Pancreas (tissue), 10 donors: Measurements from ENCODE around the gene VASN. TPM values are rescaled to one million over a fixed set of nuclear protein-coding genes. Genes with fewer than 3 reads are reported as not detected.

Experiments
- ATAC-seq, 4 donors: fragments of 200-7000 bp; cut with Tn5 transposase; one replicate each; pipeline versions ENCODE4 v1.8.0 to v1.9.1; 2020; ENCODE audit warnings: mild to moderate bottlenecking in 4 of 4, moderate library complexity in 4 of 4
- DNase-seq, 6 donors: peaks; one replicate each; pipeline ENCODE4 v3.0.0-alpha.2; 2020
- FAIRE-seq: peaks from 2 replicates; lab custom pipeline; 2012; peaks lifted over from hg19 to GRCh38; lab: Jason Lieb, UNC
- H3K27ac ChIP-seq, 4 donors: fragments of 200-600 bp; sonication (generic); 1 replicate in 3 of 4; 2 replicates in 1 of 4; pipeline versions ENCODE4 v1.5.0 to v1.8.0; 2020
- H3K27me3 ChIP-seq, 4 donors: fragments of 200-600 bp; one replicate each; pipeline ENCODE4 v1.8.0; 2021
- H3K36me3 ChIP-seq, 3 donors: fragments of 200-600 bp; sonication (generic) in 1 of 3; one replicate each; pipeline versions ENCODE4 v1.5.0 to v1.8.0; 2020 to 2021
- H3K4me1 ChIP-seq, 3 donors: fragments of 200-600 bp; one replicate each; pipeline ENCODE4 v1.8.0; 2021
- H3K4me3 ChIP-seq, 4 donors: fragments of 200-600 bp; sonication (generic) in 2 of 4; one replicate each; pipeline versions ENCODE4 v1.5.0 to v1.8.0; 2020 to 2021
- H3K9me3 ChIP-seq, 4 donors: fragments of 200-600 bp; one replicate each; pipeline ENCODE4 v1.8.0; 2021
- CTCF ChIP-seq, 4 donors: fragments of 200-600 bp; sonication (generic) in 3 of 4; IDR thresholded peaks; one replicate each; pipeline versions ENCODE4 v1.5.0 to v1.8.0; 2021; ENCODE audit warnings: antibody characterized with exemption in 4 of 4
- WGBS, 2 donors: extraction: QIAGEN DNeasy Blood & Tissue Kit; methylation state at CpG; one replicate each; pipeline ENCODE4 v1.1.7; 2013; 5-methylcytosine and 5-hydroxymethylcytosine counted together
- intact Hi-C, 3 donors: fragments of 100-400 bp; cut with DNase I; formaldehyde crosslinking; loops; one replicate each; pipeline versions ENCODE4 v1.11.1 to v1.14.2; 2022
- polyA plus RNA-seq, 2 donors: library from polyadenylated mRNA; stranded (reverse); fragments of 200-250 nt; gene quantifications; one replicate each; pipeline ENCODE4 v1.2.3, GENCODE V29; 2013
- total RNA-seq, 6 donors: library from RNA; stranded (reverse); fragmentation: NEBNext Ultra II Directional in 4 of 6; extraction: Animal tissue kit (Norgen Biotek cat#: 25700) in 4 of 6; gene quantifications; one replicate each; pipeline versions ENCODE4 v1.2.1 to v1.2.4, GENCODE V29; 2021 to 2023
- donor health status: healthy with polysubstance abuse.
- donor health status: DM: no; HTN: no; CAD: no; lungs with moderate emphysema.
- donor health status: DM: no; HTN: no; CAD: no.
- donor health status: control.
- donor health status: control.
- donor health status: Bipolar disorder and iron deficiency.
- donor health status: DM: yes; HTN: yes; CAD: no.
- donor health status: DM: no; HTN: no; CAD: no.
- donor health status: DM: no; HTN: no; CAD: no.
- donor health status: DM: yes; HTN: yes; CAD: no.

VASN gene
- total and polyA plus RNA-seq, 8 donors = 3.1 to 14.8 (median 8.5) TPM

GRCh38 chr16:4415538-4416199 is 44.0 kb downstream of the VASN start:
- Histone ChIP-seq H3K4me1 (peaks cover 0 to 5% (median 0%) of the 10 kb centered on the region in 3 donors), H3K4me3 (peak overlapping the region; percentile 78 to 99 (median 91)), H3K27ac (peak overlapping the region; percentile 51 to 73 (median 60)), H3K9me3 (no peaks in the 10 kb centered on the region), H3K36me3 (no peaks in the 10 kb centered on the region), H3K27me3 (no peaks in the 10 kb centered on the region)
- no peak for TF ChIP-seq CTCF (IDR thresholded peaks at IDR 0.05)
- intact Hi-C loops = no loop called here
- FAIRE-seq = no peak
- peak; percentile 15 to 52 (median 32) for ATAC-seq
- WGBS, 2 donors = 3 to 9% methylated on average over 19 to 44 of the region's 44 CpGs
- DNase-seq = peak in 4 of 6 donors; percentile 39 to 84 (median 60)

GRCh38 chr16:4416200-4417032 is 44.8 kb downstream of the VASN start, which contains the start of gene CORO7:
Gene CORO7, minus strand, starts transcription at chr16:4416596. Its CDS starts 78 bp downstream, at chr16:4416518.
- Histone ChIP-seq H3K36me3 (no peaks in the 10 kb centered on the region), H3K4me1 (peaks cover 0 to 5% (median 0%) of the 10 kb centered on the region in 3 donors), H3K9me3 (no peaks in the 10 kb centered on the region), H3K27ac (peak within 1 kb of the TSS; percentile 51 to 73 (median 60)), H3K27me3 (no peaks in the 10 kb centered on the region), H3K4me3 (peak within 1 kb of the TSS; percentile 78 to 99 (median 91))
- FAIRE-seq (no peak), DNase-seq (peak; percentile 94 to 98 (median 98)), ATAC-seq (peak; percentile 97 to 99 (median 98))
- intact Hi-C loops = no loop called here
- peak in 1 of 4 donors; percentile 15 for TF ChIP-seq CTCF (IDR thresholded peaks at IDR 0.05)
- 0 to 1% methylated on average over 45 to 92 of the region's 92 CpGs for WGBS, 2 donors

GRCh38 chr16:4419402-4419959 is 47.8 kb downstream of the VASN start:
- TF ChIP-seq CTCF (IDR thresholded peaks at IDR 0.05) = no peak
- no peak for DNase-seq

GRCh38 chr16:4420505-4421105 is 49.0 kb downstream of the VASN start:
- no peak for TF ChIP-seq CTCF (IDR thresholded peaks at IDR 0.05)
- no peak overlapping the region for H3K4me3 ChIP-seq
- H3K27ac ChIP-seq = no peak overlapping the region
- no peaks in the 10 kb centered on the region for H3K9me3 ChIP-seq
- no peaks in the 10 kb centered on the region for H3K27me3 ChIP-seq
- peaks cover 0 to 4% (median 0%) of the 10 kb centered on the region in 3 donors for H3K4me1 ChIP-seq
- 71 to 79% methylated on average over 8 of the region's 8 CpGs for WGBS, 2 donors
- DNase-seq (no peak), ATAC-seq (no peak), FAIRE-seq (no peak)
- intact Hi-C loops = no loop called here
- no peaks in the 10 kb centered on the region for H3K36me3 ChIP-seq

More at GRCh38 chr16:4419402-4419959, 47.8 kb downstream of the VASN start:
- H3K4me1 ChIP-seq = peaks cover 0 to 5% (median 0%) of the 10 kb centered on the region in 3 donors
- WGBS, 2 donors = 71 to 78% methylated on average over 7 of the region's 7 CpGs
- ATAC-seq (no peak), FAIRE-seq (no peak)
- intact Hi-C loops = no loop called here
- H3K9me3 ChIP-seq = no peaks in the 10 kb centered on the region
- no peak overlapping the region for H3K4me3 ChIP-seq
- no peaks in the 10 kb centered on the region for H3K36me3 ChIP-seq
- no peak overlapping the region for H3K27ac ChIP-seq
- no peaks in the 10 kb centered on the region for H3K27me3 ChIP-seq
